Endothelial cell of umbilical vein (primary cell): Measurements from ENCODE around the gene CCR5AS.

Source experiments
- EZH2 ChIP-seq: IDR thresholded peaks from 2 replicates; pipeline ENCODE4 v1.6.1; 2012; ENCODE audit warnings: borderline replicate concordance, low read depth, mild to moderate bottlenecking, moderate library complexity, low read length, inconsistent platforms; ENCODE audit not compliant: severe bottlenecking
- FOS ChIP-seq: IDR thresholded peaks from 2 replicates; pipeline ENCODE4 v1.6.1; 2011; ENCODE audit warnings: mild to moderate bottlenecking, low read length, moderate library complexity, borderline replicate concordance; ENCODE audit not compliant: insufficient read depth
- MYC ChIP-seq: IDR thresholded peaks from one replicate; pipeline ENCODE4 v1.6.1; 2011; ENCODE audit warnings: mild to moderate bottlenecking, low read depth, low read length
- POLR2A ChIP-seq: IDR thresholded peaks from 2 replicates; pipeline ENCODE4 v1.6.1; 2012; ENCODE audit warnings: low read depth, mild to moderate bottlenecking, control low read depth, low read length
- POLR2AphosphoS5 ChIP-seq: IDR thresholded peaks from 2 replicates; pipeline ENCODE4 v1.6.1; 2012; ENCODE audit warnings: low read depth, mild to moderate bottlenecking, control low read depth, low read length, moderate library complexity; ENCODE audit not compliant: insufficient read depth
- TF ChIP-seq, protein P1 (sequence below), 2 donors: IDR thresholded peaks; 1 replicate in 1 of 2; 2 replicates in 1 of 2; pipeline ENCODE4 v1.5.1; 2011; ENCODE audit warnings: low read length in 2 of 2, mild to moderate bottlenecking in 2 of 2, moderate library complexity in 2 of 2, control low read depth in 1 of 2, inconsistent platforms in 1 of 2, low read depth in 1 of 2; ENCODE audit not compliant: insufficient read depth in 1 of 2; ENCODE audit errors: extremely low read depth in 1 of 2

DNA sequence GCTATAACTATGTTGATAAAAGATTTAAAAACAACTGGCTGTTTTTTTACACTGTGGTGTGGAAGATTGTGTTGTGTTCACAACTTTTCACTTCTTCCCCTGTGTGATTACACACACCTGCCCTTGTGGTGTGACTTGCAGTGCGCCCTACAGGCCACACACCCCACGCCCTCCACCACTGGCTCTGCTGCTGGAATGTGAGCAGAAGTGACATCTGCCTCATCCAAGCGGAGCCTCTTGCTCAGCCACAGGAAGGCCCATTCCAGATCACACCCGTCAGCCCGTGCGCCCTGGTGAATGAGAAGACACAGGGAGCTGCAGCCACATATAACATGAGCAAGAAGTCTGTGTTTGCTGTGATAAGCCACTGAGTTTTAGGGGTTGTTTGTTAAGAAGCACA lies 46.0 kb downstream of the CCR5AS start:
- TF ChIP-seq, protein P1, sequence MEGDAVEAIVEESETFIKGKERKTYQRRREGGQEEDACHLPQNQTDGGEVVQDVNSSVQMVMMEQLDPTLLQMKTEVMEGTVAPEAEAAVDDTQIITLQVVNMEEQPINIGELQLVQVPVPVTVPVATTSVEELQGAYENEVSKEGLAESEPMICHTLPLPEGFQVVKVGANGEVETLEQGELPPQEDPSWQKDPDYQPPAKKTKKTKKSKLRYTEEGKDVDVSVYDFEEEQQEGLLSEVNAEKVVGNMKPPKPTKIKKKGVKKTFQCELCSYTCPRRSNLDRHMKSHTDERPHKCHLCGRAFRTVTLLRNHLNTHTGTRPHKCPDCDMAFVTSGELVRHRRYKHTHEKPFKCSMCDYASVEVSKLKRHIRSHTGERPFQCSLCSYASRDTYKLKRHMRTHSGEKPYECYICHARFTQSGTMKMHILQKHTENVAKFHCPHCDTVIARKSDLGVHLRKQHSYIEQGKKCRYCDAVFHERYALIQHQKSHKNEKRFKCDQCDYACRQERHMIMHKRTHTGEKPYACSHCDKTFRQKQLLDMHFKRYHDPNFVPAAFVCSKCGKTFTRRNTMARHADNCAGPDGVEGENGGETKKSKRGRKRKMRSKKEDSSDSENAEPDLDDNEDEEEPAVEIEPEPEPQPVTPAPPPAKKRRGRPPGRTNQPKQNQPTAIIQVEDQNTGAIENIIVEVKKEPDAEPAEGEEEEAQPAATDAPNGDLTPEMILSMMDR (IDR thresholded peaks at IDR 0.05; ENCODE audit: extremely low read depth in 1 of 2, insufficient read depth in 1 of 2, low read depth in 1 of 2, low read length in 2 of 2), result no peak
- TF ChIP-seq MYC (no peak), FOS (no peak), POLR2AphosphoS5 (no peak), EZH2 (no peak), POLR2A (no peak)
